ENCODE data around the gene DTX1. TPM values are rescaled to one million over a fixed set of nuclear protein-coding genes. Genes with fewer than 3 reads are reported as not detected.

DTX1 gene
- total RNA-seq, 4 donors from 2014 or later: 2.4 to 8.6 (median 3.1) TPM

- Histone ChIP-seq H3K9me3 (no peaks in the 10 kb centered on the region), H3K36me3 (no peaks in the 10 kb centered on the region), H3K27ac (no peak overlapping the region), H3K4me3 (no peak overlapping the region), H3K27me3 (no peaks in the 10 kb centered on the region), H3K4me1 (no peaks in the 10 kb centered on the region)
- intact Hi-C loops (cut with DNase I; ENCODE audit: low total_unique reads): no loop called here
- DNase-seq: no peak
- TF ChIP-seq POLR2A (IDR thresholded peaks at IDR 0.05) (no peak), CTCF (IDR thresholded peaks at IDR 0.05) (no peak)
Measured at GRCh38 chr12:113039911-113040445, 16.6 kb upstream of the DTX1 start.

- Histone ChIP-seq H3K4me3 (no peak overlapping the region), H3K27me3 (no peaks in the 10 kb centered on the region), H3K27ac (no peak overlapping the region), H3K9me3 (no peaks in the 10 kb centered on the region), H3K36me3 (no peaks in the 10 kb centered on the region), H3K4me1 (no peaks in the 10 kb centered on the region)
- intact Hi-C loops (cut with DNase I; ENCODE audit: low total_unique reads): no loop called here
- TF ChIP-seq POLR2A (IDR thresholded peaks at IDR 0.05) (no peak), CTCF (IDR thresholded peaks at IDR 0.05) (no peak)
- DNase-seq: peak; percentile 25 to 36
Measured at GRCh38 chr12:113040722-113041171, 15.8 kb upstream of the DTX1 start.

GRCh38 chr12:113041560-113041959 lies 15.0 kb upstream of the DTX1 start:
- H3K4me1 ChIP-seq: no peaks in the 10 kb centered on the region
- no peaks in the 10 kb centered on the region for H3K9me3 ChIP-seq
- TF ChIP-seq CTCF (IDR thresholded peaks at IDR 0.05) (no peak), POLR2A (IDR thresholded peaks at IDR 0.05) (no peak)
- DNase-seq: no peak
- no peaks in the 10 kb centered on the region for H3K36me3 ChIP-seq
- no peak overlapping the region for H3K4me3 ChIP-seq
- no peaks in the 10 kb centered on the region for H3K27me3 ChIP-seq
- intact Hi-C loops (cut with DNase I; ENCODE audit: low total_unique reads): no loop called here
- no peak overlapping the region for H3K27ac ChIP-seq

- no peaks in the 10 kb centered on the region for H3K4me1 ChIP-seq
- no peaks in the 10 kb centered on the region for H3K9me3 ChIP-seq
- DNase-seq: no peak
- H3K27me3 ChIP-seq: no peaks in the 10 kb centered on the region
- intact Hi-C loops (cut with DNase I; ENCODE audit: low total_unique reads): no loop called here
- TF ChIP-seq CTCF (IDR thresholded peaks at IDR 0.05) (no peak), POLR2A (IDR thresholded peaks at IDR 0.05) (no peak)
- no peak overlapping the region for H3K27ac ChIP-seq
- H3K4me3 ChIP-seq: no peak overlapping the region
- H3K36me3 ChIP-seq: no peaks in the 10 kb centered on the region
Measured at GRCh38 chr12:113043240-113043639, 13.3 kb upstream of the DTX1 start.

- DNase-seq: no peak
- intact Hi-C loops (cut with DNase I; ENCODE audit: low total_unique reads): no loop called here
- TF ChIP-seq POLR2A (IDR thresholded peaks at IDR 0.05): no peak
- no peak for TF ChIP-seq CTCF (IDR thresholded peaks at IDR 0.05)
- Histone ChIP-seq H3K4me3 (no peak overlapping the region), H3K27me3 (no peaks in the 10 kb centered on the region), H3K9me3 (no peaks in the 10 kb centered on the region), H3K36me3 (no peaks in the 10 kb centered on the region), H3K4me1 (no peaks in the 10 kb centered on the region), H3K27ac (no peak overlapping the region)
Measured at GRCh38 chr12:113044516-113044915, 12.0 kb upstream of the DTX1 start.

Data from uterus (tissue), 4 donors.